HepG2 (cell line): Measurements from ENCODE around the gene CPT1A. TPM values are rescaled to one million over a fixed set of nuclear protein-coding genes. Genes with fewer than 3 reads are reported as not detected.

Experiments
- NAIF1 ChIP-seq: sonication (generic); formaldehyde crosslinking; IDR thresholded peaks from 2 replicates; pipeline ENCODE4 v1.5.0; 2020; ENCODE audit warnings: mild to moderate bottlenecking, missing genetic modification reagents, borderline replicate concordance
- SOX6 ChIP-seq, 2 experiments: fragments of 450-650 bp in 1 of 2; sonication (generic) in 1 of 2; formaldehyde crosslinking in 1 of 2; IDR thresholded peaks; 2 replicates each; pipeline versions ENCODE4 v1.4.0 to v1.6.1; 2017 to 2020; ENCODE audit warnings: antibody characterized with exemption in 1 of 2, mild to moderate bottlenecking in 1 of 2, missing genetic modification reagents in 1 of 2
- ZFX ChIP-seq: sonication (generic); formaldehyde crosslinking; IDR thresholded peaks from 2 replicates; pipeline ENCODE4 v1.4.0; 2020; ENCODE audit warnings: mild to moderate bottlenecking, low read depth, missing genetic modification reagents, moderate library complexity
- ZNF431 ChIP-seq: sonication (generic); formaldehyde crosslinking; IDR thresholded peaks from 2 replicates; pipeline ENCODE4 v1.9.0; 2022; ENCODE audit warnings: missing genetic modification reagents, low read depth, mild to moderate bottlenecking, borderline replicate concordance
- ZNF609 ChIP-seq: sonication (generic); formaldehyde crosslinking; IDR thresholded peaks from 2 replicates; pipeline ENCODE4 v1.4.0; 2020; ENCODE audit warnings: mild to moderate bottlenecking, missing genetic modification reagents, borderline replicate concordance
- ZNF800 ChIP-seq: sonication (generic); formaldehyde crosslinking; IDR thresholded peaks from 2 replicates; pipeline ENCODE4 v1.4.0; 2020; ENCODE audit warnings: missing genetic modification reagents
- polyA plus RNA-seq, 8 experiments: library from polyadenylated mRNA; depleted of rRNA in 3 of 8; stranded (reverse) in 7 of 8; unstranded in 1 of 8; fragments of >200 nt; fragmentation: Illumina TruSeq in 4 of 8; extraction: Trizol in 4 of 8; gene quantifications; 2 replicates each; pipeline versions ENCODE4 v1.2.1 to v1.2.3, GENCODE V29; 2011 to 2016; ENCODE audit warnings: low read depth in 4 of 8, missing spikeins in 1 of 8, mixed read lengths in 1 of 8; ENCODE audit not compliant: insufficient read depth in 1 of 8
- total RNA-seq, 5 experiments: library from RNA; depleted of rRNA; stranded (reverse); fragments of >200 nt; fragmentation: Illumina TruSeq; extraction: Trizol; gene quantifications; 2 replicates each; pipeline ENCODE4 v1.2.3, GENCODE V29; 2016; ENCODE audit warnings: low read depth in 1 of 5

Gene CPT1A
- total and polyA plus RNA-seq, 2 of the 13 experiments (the other 11 are each of a cell fraction or from before 2014, with no cell fraction given), result 7.0 to 7.1 TPM

DNA sequence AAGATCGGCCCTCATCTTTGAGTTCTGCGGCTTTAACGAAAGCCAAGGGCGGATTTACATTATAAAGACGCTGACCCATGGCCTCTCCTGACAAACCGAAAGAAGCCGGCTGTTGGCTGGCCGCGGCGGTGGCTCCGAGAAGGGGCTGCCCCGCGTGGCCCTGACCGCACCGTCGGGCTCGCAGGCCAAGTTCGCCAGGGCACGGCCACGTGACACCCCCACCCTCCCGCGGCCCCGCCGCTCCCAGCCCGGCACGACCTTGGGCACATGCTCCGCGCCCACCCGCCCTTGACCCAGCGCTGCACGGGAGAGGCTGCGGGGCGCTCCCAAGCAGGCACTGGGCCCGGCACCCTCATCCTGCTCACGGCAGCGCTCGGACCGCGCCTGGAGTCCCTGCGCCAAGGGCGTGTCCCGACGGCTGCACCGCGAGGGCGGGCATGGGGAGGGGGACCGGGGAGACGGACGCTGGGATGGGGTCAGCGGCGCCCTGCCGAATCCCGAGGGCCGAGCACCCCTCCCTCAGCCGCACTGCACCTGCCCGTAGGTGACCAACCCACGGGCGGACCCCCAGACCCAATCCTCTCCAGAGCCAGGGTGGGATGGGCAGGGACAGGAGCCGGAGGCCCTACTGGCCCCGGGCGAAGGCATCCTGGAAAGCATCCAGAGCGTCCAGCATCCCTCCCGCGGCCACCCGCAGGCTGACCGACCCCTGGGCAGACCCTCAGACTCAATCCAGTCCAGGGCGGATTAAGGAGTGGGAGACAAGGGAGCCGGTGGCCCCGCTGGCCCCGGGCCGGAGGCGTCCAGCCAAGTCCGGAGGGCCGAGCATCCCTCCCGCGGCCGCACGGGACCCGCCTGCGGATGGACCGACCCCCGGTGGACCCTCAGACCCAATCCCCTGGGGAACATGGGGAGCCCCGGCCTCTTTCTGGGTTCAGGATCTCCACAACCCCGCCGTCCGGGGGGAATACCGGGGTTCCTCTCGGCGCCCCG lies 759 bp downstream of the CPT1A start (continued):
- TF ChIP-seq ZNF800 (CRISPR knock-in tag), result no peak
- peak; percentile 48; the same call in 1 of the 2 replicates for TF ChIP-seq ZFX (CRISPR knock-in tag)
- TF ChIP-seq SOX6 (IDR thresholded peaks at IDR 0.05), result no peak
- TF ChIP-seq SOX6 (CRISPR knock-in tag; IDR thresholded peaks at IDR 0.05), result peak; percentile 29; the same call in 1 of the 2 replicates
- TF ChIP-seq ZNF609 (CRISPR knock-in tag), result peak; percentile 45; the same call in 1 of the 2 replicates
- TF ChIP-seq ZNF431 (CRISPR knock-in tag), result no peak
- TF ChIP-seq NAIF1 (CRISPR knock-in tag), result no peak
